KG1 (cell line): Measurements from ENCODE around the gene DNAI2.
"Not testable (repeated sequence)": the region's sequence is repeated elsewhere in the genome, so short reads cannot be mapped to it uniquely, and the experiment has no call there.

Experiments used
- DNase-seq: peaks from one replicate; lab custom pipeline; 2025; lab: John Stamatoyannopoulos, UW

The DNAI2 gene

DNA sequence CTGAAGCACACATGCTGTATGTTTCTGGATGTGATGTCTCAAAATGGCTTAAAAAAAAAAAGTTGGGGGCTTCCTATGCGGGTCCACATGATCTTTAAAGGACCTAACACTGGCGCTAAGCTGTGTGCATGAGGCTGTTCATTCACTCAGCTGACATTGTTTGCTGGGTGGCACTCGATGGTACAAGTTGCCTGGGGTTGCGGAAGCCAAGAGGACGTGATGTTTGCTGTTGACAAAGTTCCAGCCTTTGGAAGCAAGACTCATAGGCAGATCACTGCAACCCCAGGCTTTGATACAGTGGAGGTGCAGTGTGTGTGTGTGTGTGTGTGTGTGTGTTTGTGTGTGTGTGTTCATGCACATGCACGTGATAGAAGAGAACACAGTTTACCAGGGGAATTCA is 29.5 kb upstream of the DNAI2 start:
- no peak for DNase-seq

DNA sequence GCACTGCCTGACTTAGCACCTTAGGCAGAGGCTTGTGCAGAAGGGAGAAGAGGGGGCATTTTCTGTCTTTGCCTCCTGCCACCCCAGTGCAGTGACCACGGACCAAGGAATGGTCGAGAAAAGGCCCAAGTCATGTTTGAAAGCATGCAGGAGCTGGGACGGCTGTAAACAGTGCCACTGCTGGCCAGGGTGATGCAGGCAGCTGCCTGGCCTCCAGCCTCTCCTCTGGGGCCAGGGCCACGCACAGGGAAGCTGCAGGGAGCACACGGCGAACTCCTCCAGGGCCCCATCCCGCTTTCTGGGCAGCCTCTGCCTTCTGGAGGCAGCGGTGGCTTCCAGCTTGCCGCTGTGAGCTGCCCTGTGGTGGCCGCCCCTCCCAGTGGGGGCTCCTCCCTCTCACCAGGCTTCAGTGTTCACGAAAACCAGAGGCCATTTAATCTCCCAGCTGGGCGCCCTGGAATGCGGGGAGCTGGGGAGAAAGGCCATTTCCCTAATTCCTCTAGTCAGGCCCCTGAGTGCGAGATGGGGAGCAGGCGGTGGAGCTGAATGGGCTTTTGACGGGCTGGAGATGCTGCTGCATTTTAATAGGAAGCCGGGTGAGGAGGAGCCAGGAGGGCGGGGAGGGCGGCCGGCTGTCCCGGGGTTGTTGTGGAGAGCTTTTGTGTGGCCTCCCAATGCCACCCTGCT is 28.7 kb upstream of the DNAI2 start:
- no peak for DNase-seq

DNA sequence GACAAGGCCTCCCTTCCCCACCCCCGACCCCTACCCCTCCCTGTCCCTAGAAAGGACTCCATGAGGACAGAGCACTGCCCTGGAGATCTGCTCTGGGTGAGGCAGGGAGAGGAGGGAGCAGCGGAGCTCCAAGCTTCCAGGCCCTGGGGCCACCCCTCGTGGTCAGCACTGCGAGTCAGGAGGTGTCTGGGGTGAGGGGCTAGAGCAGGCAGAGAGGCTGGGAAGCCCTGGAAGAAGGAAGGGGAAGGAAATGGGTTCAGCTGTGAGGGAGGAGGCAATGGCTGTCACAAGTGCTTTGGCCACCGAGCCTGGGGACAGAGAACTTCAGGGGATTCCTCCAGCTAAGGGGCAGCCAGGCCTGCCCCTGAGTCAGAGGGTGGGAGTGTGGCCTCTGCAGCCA is 28.2 kb upstream of the DNAI2 start:
- no peak for DNase-seq

DNA sequence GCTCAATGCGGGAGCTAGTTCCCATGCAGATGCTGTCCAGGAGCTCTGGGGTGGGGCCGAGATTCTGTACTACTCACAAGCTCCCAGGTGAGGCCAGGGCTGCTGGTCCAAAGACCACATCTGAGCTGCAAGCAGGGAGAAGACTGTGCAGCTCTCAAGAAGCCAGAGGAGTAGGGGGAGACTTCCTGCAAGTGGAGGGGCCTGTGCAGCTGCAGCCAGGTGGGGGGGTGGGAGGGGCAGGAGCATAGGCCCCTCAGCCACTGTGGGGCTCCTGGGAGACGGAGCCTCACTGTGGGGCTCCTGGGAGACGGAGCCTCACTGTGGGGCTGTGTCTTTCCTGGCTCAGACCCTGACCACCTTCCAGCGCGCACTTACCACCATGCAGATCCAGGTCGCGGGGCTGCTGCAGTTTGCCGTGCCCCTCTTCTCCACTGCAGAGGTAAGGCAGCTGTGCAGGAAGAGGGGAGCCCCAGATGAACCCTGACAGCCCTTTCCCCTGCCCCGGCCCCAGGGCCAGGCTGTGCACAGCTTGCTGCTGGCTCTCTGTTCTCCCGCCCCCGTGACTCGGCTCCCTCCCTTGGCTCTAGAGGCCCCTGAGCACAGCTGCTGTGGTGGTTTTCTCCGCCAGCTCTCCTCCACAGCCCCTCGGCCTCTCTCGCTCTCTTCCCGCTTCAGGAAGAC is 24.3 kb upstream of the DNAI2 start:
- no peak for DNase-seq

DNA sequence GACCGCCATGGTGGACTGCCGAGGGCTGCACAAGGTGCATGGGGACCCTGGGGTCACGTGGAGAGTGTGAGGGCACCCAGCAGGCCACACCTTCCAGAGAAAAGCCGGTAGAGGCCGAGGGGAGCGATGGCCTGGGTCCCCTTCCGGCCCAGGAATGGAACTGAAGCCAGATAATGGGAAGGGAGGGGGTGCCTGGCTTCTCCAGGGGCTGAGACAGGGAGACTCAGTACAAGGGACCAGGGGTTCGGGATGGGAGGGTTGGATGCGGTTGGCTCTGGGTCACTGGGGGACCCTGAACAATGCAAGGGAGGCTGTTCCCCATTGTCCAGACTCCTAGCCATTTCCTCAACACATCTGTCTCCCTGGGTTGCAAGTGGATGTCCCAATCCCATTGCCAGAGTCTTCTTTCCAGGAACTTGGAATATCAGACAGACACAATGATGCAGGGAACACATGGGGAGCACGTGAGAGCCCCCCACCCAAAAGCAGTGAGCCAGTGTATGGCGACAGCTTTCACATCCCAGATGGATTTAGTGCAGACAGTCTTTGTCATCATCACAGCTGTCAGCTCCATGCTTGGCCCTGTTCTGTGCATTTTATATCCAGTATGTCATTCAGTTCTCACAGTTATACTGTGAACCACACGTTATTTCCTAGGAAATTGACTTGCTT is 23.6 kb upstream of the DNAI2 start:
- no peak for DNase-seq

DNA sequence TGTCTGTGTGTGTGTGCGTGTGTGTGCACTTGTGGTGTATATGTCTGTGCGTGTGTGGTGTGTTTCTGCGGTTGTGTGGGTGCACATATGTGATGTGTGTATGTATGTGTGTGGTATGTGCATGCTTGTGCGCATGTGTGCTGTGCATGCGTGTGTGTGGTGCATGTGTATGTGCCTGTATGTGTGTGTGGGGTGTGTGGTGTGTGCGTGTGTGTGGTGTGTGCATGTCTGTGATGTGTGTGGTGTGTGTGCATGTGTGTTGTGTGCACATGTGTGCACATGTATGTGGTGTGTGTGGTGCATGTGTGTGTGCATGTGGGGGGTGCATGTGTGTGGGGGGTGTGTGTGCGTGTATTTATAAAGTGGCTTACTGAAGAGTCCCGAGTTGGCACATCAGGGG is 23.0 kb upstream of the DNAI2 start:
- DNase-seq: no peak

DNA sequence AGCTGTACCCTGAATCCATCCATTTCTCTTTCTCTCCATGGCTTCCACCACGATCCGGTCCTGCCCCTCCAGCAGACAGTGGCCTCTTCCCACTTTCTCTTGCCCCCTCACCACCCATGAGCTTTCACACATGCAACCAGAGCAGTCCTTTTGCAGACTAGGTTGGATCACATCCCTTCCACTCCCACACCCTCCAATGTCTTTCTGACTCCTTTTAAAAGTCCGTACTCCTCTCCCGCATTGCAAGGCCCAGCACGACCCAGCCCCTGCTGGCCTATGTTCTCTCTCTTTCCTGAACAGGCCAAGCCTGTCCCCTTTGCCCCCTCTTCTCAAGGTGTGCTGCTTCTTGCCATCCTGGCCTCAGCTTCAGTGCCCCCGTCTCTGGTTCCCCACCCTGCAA is 22.5 kb upstream of the DNAI2 start:
- DNase-seq: no peak

DNA sequence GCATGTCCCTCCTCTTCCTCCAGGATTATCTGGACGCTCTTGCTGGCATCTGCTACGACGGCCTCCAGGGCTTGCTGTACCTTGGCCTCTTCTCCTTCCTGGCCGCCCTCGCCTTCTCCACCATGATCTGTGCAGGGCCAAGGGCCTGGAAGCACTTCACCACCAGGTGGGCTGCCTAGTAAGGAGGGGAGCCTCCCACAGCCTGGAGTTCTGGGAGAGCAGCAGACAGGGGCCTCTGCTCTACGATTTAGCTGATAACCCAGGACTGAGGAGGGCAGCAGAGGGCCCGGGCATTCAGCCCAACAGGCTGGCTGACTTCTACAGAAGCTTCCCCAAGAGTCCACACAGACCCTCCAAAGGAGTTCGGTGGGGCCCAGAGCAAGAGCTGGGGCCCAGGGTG is 21.8 kb upstream of the DNAI2 start:
- DNase-seq: no peak

DNA sequence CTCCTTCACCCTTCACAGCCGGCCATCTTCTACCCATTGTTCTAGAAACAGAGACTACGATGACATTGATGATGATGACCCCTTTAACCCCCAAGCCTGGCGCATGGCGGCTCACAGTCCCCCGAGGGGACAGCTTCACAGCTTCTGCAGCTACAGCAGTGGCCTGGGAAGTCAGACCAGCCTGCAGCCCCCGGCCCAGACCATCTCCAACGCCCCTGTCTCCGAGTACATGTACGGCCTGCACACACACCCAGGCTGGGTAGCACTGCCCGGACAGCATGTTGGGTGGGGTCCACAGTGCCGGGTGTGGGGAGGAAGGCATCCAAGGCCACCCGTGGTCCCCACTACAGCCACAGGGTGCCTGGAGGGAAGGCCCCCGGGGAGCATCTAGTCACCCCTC is 21.0 kb upstream of the DNAI2 start:
- no peak for DNase-seq

DNA sequence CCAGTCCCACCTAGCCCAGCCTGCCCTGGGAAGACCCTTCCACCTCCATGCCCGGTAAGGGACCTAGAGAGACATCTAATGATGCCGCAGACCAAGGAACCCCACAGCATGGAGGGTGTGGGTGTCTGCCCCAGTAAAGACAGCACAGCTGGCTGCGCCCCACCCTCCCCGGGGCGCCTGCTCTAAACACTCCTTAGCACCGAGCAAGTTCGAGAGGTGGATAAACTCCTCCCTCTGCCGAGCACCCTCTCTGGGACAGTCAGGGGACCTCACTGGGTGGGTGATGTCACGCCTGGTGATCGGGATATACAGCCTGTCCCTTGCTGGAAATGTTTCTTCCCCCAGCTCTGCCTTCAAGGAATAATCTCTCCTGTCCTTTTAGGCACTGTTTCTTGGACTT is 16.7 kb upstream of the DNAI2 start:
- DNase-seq: no peak

DNA sequence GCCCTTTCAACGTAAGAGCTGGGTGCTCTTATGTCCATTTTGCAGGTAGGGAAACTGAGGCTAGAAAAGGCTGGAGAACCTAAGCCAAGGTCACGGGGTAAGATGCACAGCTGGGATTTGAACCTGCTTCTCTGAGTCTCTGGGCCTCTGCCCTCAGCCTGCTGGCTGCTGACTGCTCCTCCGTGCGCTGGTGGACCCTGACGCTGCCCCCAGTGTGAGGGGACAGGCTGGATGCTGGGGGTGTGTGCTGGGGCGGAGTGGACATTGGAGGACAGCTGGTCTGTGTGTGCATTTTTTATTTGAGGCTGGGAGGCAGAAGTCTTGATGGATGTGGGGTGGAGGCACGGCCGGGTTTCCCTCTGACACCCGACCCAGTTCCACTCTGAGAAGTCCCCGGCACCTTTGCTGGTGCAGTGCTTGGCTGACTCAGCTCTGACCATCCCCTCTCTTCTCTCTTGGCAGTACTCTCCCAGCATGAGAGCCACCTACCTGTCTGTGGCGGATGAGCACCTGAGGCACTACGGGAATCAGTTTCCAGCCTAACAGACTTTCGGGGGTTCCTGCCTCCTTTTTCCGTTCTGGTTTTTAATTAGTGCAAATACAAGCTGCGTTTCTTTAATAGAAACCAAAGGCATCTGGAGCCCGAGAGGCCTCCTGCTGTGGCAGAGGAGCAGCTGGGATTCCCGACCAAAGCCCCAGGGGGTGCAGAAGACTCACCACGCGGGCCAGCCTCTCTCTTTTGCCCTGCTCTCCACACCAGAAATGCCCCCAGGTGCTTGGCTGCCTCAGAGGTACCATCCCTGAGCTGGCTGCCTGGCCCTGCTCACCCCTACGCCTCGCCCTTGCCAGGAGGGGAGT is 14.1 kb upstream of the DNAI2 start:
- DNase-seq: no peak

DNA sequence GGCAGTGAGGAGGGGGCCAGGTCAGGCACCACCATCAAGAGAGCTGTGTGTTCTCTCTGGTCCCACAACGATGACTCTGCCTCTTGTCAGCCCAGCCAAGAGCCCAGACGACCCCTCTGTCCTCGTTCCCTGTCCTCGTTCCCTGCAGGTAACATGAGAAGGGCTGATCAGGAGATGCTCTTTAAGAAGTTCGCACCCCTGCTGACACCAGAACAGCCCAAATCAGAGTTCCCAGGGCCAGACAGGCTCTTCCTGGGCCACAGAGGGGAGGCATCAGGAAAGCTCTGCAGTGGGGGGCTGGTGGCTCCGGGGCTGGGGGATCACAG is 13.5 kb upstream of the DNAI2 start:
- no peak for DNase-seq

DNA sequence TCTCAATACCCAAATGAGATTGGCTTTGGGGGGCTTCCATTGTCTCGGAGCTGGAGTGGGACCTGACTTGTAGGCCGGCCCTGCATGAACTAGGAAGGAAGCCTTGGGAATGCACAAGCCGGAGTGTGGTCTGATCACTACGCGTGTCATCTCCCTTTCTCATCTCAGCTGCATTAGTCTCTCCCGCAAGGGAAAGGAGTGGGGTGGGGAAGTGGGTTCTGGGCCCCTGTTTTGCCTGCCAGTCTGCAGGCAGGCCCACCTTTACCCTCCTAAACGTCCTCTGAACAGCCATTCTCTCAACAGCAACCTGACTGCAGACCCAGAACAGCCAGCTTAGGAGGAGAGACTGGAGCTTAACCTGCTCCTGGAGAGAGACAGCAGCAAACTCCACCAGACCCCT is 11.4 kb upstream of the DNAI2 start:
- no peak for DNase-seq

DNA sequence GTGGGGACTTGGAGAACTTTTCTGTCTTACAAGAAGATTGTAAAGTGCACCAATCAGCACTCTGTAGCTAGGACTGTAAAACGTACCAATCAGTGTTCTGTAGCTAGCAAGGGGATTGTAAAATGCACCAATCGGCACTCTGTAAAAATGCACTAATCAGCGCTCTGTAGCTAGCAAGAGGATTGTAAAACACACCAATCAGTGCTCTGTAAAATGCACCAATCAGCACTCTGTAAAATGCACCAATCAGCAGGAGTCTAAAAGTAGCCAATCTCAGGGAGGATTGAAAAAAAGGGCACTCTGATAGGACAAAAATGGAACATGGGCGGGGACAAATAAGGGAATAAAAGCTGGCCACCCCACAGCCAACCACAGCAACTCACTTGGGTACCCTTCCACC is 7.0 kb upstream of the DNAI2 start:
- not testable (repeated sequence) for DNase-seq

DNA sequence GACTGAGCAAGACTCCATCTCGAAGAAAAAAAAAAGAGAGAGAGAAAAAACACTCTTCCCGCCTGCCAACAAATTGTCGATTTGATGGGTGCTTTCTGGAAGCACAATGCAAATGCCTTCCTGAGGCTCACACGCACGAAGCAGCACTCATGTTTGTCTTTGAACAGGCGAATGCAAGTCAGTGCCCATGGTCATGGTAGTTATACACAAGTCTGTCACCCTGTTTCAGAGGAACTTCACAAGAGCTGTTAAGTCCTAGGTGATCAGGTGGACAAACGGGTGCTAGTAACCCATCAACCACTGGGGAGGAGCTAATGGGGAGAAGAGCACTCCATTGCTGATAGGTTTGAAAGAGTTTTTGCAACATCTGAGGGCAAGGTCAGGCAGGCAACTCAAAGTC is 6.5 kb upstream of the DNAI2 start:
- no peak for DNase-seq

DNA sequence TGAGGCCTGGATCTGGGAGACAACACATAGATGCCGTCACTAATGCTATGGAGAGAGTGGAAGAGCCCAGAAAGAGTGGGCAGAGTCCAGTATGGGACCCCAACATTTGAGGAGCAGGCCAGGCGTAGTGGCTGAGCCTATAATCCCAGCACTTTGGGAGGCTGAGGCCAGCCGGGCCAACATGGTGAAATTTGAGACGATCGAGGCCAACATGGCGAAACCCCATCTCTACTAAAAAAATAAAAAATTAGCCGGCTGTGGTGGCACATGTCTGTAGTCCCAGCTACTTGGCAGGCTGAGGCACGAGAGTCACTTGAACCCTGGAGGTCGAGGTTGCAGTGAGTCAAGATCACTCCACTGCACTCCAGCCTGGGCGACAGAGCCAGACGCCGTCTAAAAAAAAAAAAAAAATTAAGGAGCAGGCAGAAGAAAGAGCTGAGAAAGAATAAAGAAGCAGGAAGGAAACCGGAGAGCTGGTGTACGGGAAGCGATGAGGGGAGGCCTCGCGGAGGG is 6.0 kb upstream of the DNAI2 start:
- no peak for DNase-seq

DNA sequence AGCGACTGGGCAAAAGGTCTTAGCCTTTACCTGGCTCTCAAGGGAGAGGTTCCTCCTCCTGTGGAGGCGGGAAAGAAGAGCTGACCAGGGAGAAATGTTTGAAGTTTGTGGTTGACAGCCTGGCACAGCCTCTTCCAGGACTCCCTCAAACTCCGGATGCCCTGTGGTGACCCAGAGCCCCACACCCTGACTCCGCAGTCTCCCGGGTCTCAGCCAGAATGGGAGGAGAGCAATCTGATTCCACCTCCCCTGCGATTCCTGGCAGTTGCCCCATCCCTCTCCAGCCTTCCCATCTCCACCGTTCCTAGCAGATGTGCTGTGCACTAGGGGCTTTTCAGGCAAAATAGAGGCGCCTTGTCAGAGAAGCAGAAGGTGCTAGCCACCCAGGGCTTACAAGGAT is 5.5 kb upstream of the DNAI2 start:
- DNase-seq: no peak

DNA sequence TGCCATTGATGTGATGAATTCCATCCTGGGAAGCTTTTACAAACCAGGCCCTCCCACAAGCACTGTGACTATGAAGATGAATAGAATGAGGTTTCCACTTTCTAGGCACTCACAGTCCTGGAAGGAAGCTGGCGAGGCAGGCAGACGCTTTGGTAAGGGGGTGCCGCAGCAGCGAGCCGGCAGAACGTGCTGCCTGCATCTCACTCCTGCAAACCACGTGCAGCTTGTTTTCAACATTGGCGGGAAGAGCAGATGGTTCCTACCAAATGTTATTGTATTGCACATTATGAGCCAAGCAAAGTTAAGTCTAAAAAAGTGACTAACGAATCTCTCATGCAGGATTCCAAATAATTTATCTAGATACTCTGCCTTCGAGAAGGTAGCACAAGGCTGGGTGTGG is 3.7 kb upstream of the DNAI2 start:
- DNase-seq: no peak

DNA sequence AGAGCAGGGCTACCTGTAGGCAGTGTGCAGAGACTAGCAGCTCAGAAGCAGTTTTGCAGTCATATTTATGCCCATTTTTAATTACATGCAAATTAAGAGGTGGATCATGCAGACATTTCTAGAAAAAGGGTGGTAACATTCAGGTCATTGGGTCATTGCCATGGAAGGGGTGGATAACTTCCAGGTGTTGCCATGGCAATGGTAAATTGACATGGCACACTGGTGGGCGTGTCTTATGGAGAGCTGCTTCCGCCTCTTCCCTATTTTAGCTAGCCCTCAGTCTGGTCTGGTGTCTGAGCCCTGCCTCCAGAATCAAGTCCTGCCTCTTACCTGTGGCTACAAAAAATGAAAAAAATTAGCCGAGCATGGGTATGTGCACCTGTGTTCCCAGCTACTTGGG is 2.8 kb upstream of the DNAI2 start:
- DNase-seq: no peak

DNA sequence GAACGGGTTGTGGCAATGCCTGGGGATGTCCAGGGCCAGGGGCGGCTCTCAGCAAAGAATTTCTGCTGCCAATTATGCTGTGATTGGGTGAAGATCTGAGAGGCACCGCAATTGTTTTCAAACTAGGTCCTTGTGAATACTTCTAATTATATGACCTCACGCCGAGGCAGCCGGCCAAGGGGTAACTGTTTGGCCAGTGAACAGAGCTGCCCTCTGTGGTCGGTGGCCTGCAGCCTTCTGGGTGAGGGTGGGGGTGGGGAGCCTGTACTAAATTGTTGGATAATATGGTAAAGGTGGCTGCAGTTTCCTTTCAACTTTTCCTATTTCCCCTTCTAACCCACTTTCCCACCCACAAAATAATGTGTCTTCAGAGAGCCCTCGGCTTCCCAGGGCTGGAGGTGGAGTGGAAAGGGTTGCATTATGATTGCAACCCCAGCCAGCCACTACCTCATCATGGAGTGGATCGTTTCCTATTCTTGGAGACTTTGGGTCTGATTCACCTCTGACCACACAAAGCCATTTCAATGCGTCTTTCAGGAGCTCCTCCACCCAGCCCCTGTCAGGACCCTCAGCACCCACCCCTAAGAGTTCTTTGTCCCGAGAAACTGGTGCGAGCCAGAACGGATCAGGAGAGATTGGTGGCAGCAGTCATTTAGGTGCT is 2.0 kb upstream of the DNAI2 start:
- no peak for DNase-seq

DNA sequence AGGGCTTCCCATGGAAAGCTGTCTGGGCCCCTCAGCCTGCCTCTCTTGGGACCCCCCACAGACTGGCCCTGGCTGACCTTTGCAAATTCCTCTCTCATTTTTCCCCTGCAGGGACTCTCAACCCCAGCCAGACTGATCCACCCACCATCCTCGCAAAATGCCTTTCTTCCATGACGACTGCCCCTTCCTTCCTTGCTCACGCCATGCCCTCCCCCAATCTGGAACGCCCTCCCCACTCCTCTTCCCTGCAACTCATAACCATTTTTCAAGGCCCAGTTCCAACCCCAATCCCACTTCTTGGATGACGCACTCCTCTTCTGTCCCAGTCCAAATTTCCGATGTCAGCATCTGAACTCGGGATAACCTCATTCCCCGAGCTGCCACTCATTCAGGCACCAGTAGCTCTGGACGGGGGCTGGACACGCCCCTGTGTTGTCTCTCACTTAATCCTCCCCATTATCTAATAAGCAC is 1.3 kb upstream of the DNAI2 start:
- no peak for DNase-seq
